HCT116 (cell line): ENCODE results near the gene DAND5. TPM values are rescaled to one million over a fixed set of nuclear protein-coding genes. Genes with fewer than 3 reads are reported as not detected.

Source experiments
- ATAC-seq: fragments of 200-7000 bp; cut with Tn5 transposase; 2 replicates; pipeline ENCODE4 v1.9.1; 2020; ENCODE audit warnings: mild to moderate bottlenecking, moderate library complexity
- BruUV-seq: library from RNA; stranded (reverse); fragments of 400-500 nt; replicated peaks from 2 replicates; lab custom pipeline; 2021; lab: Mats Ljungman, UMichigan
- CTCF ChIA-PET: fragments of 300-600 bp; sonication (Branson Sonifier 250); formaldehyde crosslinking; loops from one replicate; lab custom pipeline; 2021; ENCODE audit warnings: antibody characterized with exemption; lab: Charles Lee
- POLR2A ChIA-PET: fragments of 300-600, 350-600 bp; sonication (Branson Sonifier 250); formaldehyde crosslinking; loops from one replicate; lab custom pipeline; 2021; ENCODE audit warnings: antibody characterized with exemption; lab: Charles Lee
- RAD21 ChIA-PET, 2 experiments: fragments of 300-600 bp; sonication (Branson Sonifier 250); formaldehyde crosslinking; loops; one replicate each; lab custom pipeline; 2023; ENCODE audit warnings: low total read pairs in 2 of 2; ENCODE audit not compliant: uncharacterized antibody in 2 of 2, unreplicated experiment in 2 of 2, low non-redundant PET in 1 of 2; lab: Charles Lee
- DNase-seq: peaks from one replicate; pipeline ENCODE4 v3.0.0-alpha.2; 2010; ENCODE audit warnings: low read depth, low spot score
- H2AFZ ChIP-seq: fragments of 200-600 bp; shearing (Covaris generic), sonication (generic); 2 replicates; pipeline ENCODE4 v1.6.1; 2017; ENCODE audit warnings: low read depth, mixed run types, mixed read lengths, antibody characterized with exemption, low read length; ENCODE audit not compliant: poor library complexity, severe bottlenecking
- H3K27ac ChIP-seq: 2 replicates; pipeline ENCODE4 v1.5.1; 2012; ENCODE audit warnings: low read depth, low read length
- H3K27me3 ChIP-seq: fragments of 200-600 bp; sonication (generic); 2 replicates; pipeline ENCODE4 v1.6.1; 2016; ENCODE audit warnings: mixed run types, low read length, mixed read lengths; ENCODE audit not compliant: insufficient read depth
- H3K36me3 ChIP-seq, 2 experiments: fragments of 200-500 bp in 1 of 2; fragments of 200-600 bp in 1 of 2; sonication (Bioruptor generic) in 1 of 2; sonication (generic) in 1 of 2; 2 replicates each; pipeline versions ENCODE4 v1.5.1 to v1.6.1; 2014 to 2016; ENCODE audit warnings: low read length in 2 of 2, inconsistent platforms in 1 of 2, mixed read lengths in 1 of 2, mixed run types in 1 of 2; ENCODE audit not compliant: insufficient read depth in 2 of 2, control insufficient read depth in 1 of 2
- H3K4me1 ChIP-seq, 2 experiments: fragments of 200-600 bp in 1 of 2; sonication (generic) in 1 of 2; 2 replicates each; pipeline versions ENCODE4 v1.5.1 to v1.6.1; 2012 to 2017; ENCODE audit warnings: low read length in 2 of 2, inconsistent platforms in 1 of 2, mild to moderate bottlenecking in 1 of 2, mixed read lengths in 1 of 2, mixed run types in 1 of 2, moderate library complexity in 1 of 2; ENCODE audit not compliant: insufficient read depth in 2 of 2, control insufficient read depth in 1 of 2
- H3K4me2 ChIP-seq: fragments of 200-600 bp; sonication (generic); 2 replicates; pipeline ENCODE4 v1.6.1; 2017; ENCODE audit warnings: mixed run types, low read length, mixed read lengths
- H3K4me3 ChIP-seq, 2 experiments: fragments of 200-600 bp in 1 of 2; sonication (generic) in 1 of 2; replicated peaks in 1 of 2; 2 replicates each; pipeline ENCODE4 v1.5.1; 2011 to 2016; ENCODE audit warnings: low read length in 2 of 2, control low read depth in 1 of 2, low read depth in 1 of 2, mild to moderate bottlenecking in 1 of 2, mixed read lengths in 1 of 2, mixed run types in 1 of 2
- H3K79me2 ChIP-seq: fragments of 200-600 bp; sonication (generic); 2 replicates; pipeline ENCODE4 v1.6.1; 2017; ENCODE audit warnings: mild to moderate bottlenecking, mixed run types, low read length, moderate library complexity, mixed read lengths; ENCODE audit not compliant: insufficient read depth
- H3K9ac ChIP-seq: fragments of 200-600 bp; sonication (generic); 2 replicates; pipeline ENCODE4 v1.6.1; 2016; ENCODE audit warnings: low read length, mixed read lengths
- H3K9me2 ChIP-seq: fragments of 200-600 bp; sonication (generic), shearing (Covaris generic); 2 replicates; pipeline ENCODE4 v1.6.1; 2017; ENCODE audit warnings: mixed run types, mild to moderate bottlenecking, moderate library complexity; ENCODE audit not compliant: insufficient read depth
- H3K9me3 ChIP-seq, 2 experiments: fragments of 200-500 bp in 1 of 2; fragments of 200-600 bp in 1 of 2; sonication (Bioruptor generic) in 1 of 2; sonication (generic) in 1 of 2; 2 replicates each; pipeline ENCODE4 v1.6.1; 2014 to 2017; ENCODE audit warnings: low read length in 2 of 2, mixed read lengths in 2 of 2, inconsistent platforms in 1 of 2, low read depth in 1 of 2, mild to moderate bottlenecking in 1 of 2, mixed run types in 1 of 2, moderate library complexity in 1 of 2; ENCODE audit not compliant: control insufficient read depth in 1 of 2, insufficient read depth in 1 of 2
- H4K20me1 ChIP-seq: fragments of 200-600 bp; sonication (generic), shearing (Covaris generic); 2 replicates; pipeline ENCODE4 v1.6.1; 2017; ENCODE audit warnings: mixed run types, mild to moderate bottlenecking, moderate library complexity; ENCODE audit not compliant: insufficient read depth
- CBX3 ChIP-seq: IDR thresholded peaks from 2 replicates; pipeline ENCODE4 v1.6.1; 2012; ENCODE audit warnings: low read depth
- EZH2 ChIP-seq: fragments of 200-600 bp; sonication (generic); IDR thresholded peaks from 2 replicates; pipeline ENCODE4 v1.6.1; 2017; ENCODE audit warnings: antibody characterized with exemption, mixed run types
- POLR2AphosphoS5 ChIP-seq: IDR thresholded peaks from 2 replicates; pipeline ENCODE4 v1.6.1; 2011; ENCODE audit warnings: mild to moderate bottlenecking, low read depth, low read length, moderate library complexity
- SP1 ChIP-seq: IDR thresholded peaks from 2 replicates; pipeline ENCODE4 v1.6.1; 2012; ENCODE audit warnings: low read depth
- ZFX ChIP-seq: fragments of 450-650 bp; IDR thresholded peaks from 2 replicates; pipeline ENCODE4 v1.6.1; 2017
- intact Hi-C: fragments of 100-400 bp; cut with micrococcal nuclease; formaldehyde crosslinking; loops from 2 replicates; pipeline ENCODE4 v1.10.0; 2022
- total RNA-seq: library from RNA; stranded (reverse); gene quantifications from one replicate; pipeline ENCODE4 v1.2.1, GENCODE V29; 2021; ENCODE audit not compliant: unreplicated experiment
- TF ChIP-seq, protein P1 (sequence below), 3 experiments: fragments of 200-600 bp in 1 of 3; sonication (generic) in 1 of 3; IDR thresholded peaks in 2 of 3; conservative IDR thresholded peaks in 1 of 3; 2 replicates each; pipeline ENCODE4 v1.5.1; 2012 to 2017; ENCODE audit warnings: low read depth in 2 of 3, low read length in 2 of 3, antibody characterized with exemption in 1 of 3, borderline replicate concordance in 1 of 3, control low read depth in 1 of 3, mild to moderate bottlenecking in 1 of 3, mixed read lengths in 1 of 3, mixed run types in 1 of 3, moderate library complexity in 1 of 3; ENCODE audit not compliant: insufficient read depth in 1 of 3
- TF ChIP-seq, protein P2 (sequence below): IDR thresholded peaks from 2 replicates; pipeline ENCODE4 v1.6.1; 2012

DAND5 gene
- total RNA-seq, 1 experiment from 2014 or later = 0.25 TPM

DNA sequence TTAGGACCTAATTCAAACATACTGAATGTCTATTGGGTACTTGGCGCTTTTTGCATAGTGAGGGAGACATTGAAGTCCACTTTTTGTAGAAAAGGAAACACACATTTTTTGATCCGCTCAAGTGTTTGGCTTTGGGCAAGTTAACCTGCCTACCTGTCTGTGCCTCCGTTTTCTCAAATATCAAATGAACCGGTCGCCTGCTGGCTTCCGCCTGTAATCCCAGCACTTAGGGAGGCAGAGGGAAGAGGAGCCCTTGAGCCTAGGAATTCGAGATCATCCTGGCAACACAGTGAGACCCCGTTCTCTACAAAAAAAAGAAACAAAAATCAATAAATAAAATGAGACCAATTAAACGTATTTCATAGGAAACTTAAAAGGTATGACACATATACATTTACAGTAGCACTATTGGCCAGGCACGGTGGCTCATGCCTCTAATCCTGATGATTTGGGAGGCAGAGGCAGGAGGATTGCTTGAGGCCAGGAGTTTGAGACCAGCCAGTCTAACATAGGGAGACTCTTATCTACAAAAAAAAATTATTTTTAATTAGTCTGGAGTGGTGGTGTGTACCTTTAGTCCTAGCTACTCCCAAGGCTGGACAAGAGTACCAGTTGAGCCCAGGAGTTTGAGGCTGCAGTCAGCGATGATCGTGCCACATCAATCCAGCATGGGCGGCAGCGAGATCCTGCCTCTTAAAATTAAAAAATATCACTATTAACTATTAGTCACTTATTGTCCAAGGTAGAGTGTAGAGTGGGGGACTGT lies 22.5 kb upstream of the DAND5 start (continued):
- TF ChIP-seq, protein P1, sequence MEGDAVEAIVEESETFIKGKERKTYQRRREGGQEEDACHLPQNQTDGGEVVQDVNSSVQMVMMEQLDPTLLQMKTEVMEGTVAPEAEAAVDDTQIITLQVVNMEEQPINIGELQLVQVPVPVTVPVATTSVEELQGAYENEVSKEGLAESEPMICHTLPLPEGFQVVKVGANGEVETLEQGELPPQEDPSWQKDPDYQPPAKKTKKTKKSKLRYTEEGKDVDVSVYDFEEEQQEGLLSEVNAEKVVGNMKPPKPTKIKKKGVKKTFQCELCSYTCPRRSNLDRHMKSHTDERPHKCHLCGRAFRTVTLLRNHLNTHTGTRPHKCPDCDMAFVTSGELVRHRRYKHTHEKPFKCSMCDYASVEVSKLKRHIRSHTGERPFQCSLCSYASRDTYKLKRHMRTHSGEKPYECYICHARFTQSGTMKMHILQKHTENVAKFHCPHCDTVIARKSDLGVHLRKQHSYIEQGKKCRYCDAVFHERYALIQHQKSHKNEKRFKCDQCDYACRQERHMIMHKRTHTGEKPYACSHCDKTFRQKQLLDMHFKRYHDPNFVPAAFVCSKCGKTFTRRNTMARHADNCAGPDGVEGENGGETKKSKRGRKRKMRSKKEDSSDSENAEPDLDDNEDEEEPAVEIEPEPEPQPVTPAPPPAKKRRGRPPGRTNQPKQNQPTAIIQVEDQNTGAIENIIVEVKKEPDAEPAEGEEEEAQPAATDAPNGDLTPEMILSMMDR (IDR thresholded peaks at IDR 0.05 in 2 of 3, conservative IDR thresholded peaks at IDR 0.05 in 1 of 3; ENCODE audit: borderline replicate concordance in 1 of 3, insufficient read depth in 1 of 3, low read depth in 2 of 3, low read length in 2 of 3) = no peak

DNA sequence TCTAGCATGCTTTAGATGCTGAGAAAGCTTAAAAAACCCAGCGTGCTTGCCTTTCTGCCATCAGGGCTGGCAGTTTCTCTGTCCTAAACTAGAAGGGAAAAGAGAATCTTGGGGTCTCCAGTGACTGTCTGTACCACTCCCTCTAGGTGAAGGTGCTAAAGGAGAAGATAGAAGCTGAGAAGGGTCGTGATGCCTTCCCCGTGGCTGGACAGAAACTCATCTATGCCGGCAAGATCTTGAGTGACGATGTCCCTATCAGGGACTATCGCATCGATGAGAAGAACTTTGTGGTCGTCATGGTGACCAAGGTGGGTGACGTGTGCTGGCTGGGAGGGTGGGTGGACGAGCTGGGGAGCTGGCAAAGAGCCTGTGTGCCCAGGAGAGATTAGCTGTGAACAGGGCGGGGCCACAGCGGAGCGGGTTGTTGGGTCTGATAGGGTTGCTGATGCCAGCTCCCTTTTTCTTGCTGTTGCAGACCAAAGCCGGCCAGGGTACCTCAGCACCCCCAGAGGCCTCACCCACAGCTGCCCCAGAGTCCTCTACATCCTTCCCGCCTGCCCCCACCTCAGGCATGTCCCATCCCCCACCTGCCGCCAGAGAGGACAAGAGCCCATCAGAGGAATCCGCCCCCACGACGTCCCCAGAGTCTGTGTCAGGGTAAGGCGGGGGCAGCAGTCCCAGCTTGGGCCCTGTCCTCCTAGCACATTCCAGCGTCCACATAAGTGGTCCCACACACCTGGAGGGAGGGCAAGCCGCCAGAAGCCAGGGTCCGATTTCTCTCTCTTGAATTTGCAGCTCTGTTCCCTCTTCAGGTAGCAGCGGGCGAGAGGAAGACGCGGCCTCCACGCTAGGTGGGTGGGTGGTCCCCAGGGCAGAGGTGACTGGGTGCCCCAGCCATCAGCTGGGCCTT lies 21.4 kb upstream of the DAND5 start:
- BruUV-seq = no TSS peak
- POLR2A ChIA-PET = interaction anchor here (0.7 to 1.4 kb wide), 2 partner anchors 220 to 334 kb away, joined by 3 read pairs; no protein-coding TSS in a partner anchor
- Histone ChIP-seq H3K9ac (peak overlapping the region; percentile 93), H4K20me1 (no peaks in the 10 kb centered on the region), H3K9me3 (no peaks in the 10 kb centered on the region), H3K4me1 (peaks cover 3 to 21% of the 10 kb centered on the region in 2 experiments; a peak in 3 of 4 replicates), H3K36me3 (peaks cover 38 to 43% of the 10 kb centered on the region in 2 experiments), H3K4me3 (no peak overlapping the region; a peak in 1 of 4 replicates), H3K9me2 (no peaks in the 10 kb centered on the region), H3K79me2 (peaks cover 58% of the 10 kb centered on the region), H2AFZ (no peak overlapping the region), H3K4me2 (peak overlapping the region; percentile 91), H3K27me3 (no peaks in the 10 kb centered on the region), H3K27ac (peak overlapping the region; percentile 20)
- CTCF ChIA-PET = interaction anchor here (2.0 kb wide), 1 partner anchor 17 kb away, joined by 6 read pairs; no protein-coding TSS in a partner anchor
- RAD21 ChIA-PET = no interaction called here
- TF ChIP-seq EZH2 (no peak), SP1 (no peak), ZFX (no peak), CBX3 (no peak), POLR2AphosphoS5 (0 out of 2 replicates have a peak, but pooled peaks have one; percentile 9)
- TF ChIP-seq, protein P2, sequence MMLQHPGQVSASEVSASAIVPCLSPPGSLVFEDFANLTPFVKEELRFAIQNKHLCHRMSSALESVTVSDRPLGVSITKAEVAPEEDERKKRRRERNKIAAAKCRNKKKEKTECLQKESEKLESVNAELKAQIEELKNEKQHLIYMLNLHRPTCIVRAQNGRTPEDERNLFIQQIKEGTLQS = no peak
- DNase-seq = no peak
- no peak for ATAC-seq
- intact Hi-C loops = no loop called here
